Activated CD4-positive, alpha-beta T cell treated with anti-CD3 and anti-CD28 coated beads, Interleukin-2, amount 50 U/mL, for 48 hours (primary cell): ENCODE results near the gene CAD.

Experiments used
- DNase-seq, 2 experiments: peaks; one replicate each; pipeline ENCODE4 v3.0.0-alpha.2; 2020

Gene CAD

GRCh38 chr2:27231921-27232320 lies 14.8 kb downstream of the CAD start:
- DNase-seq = no peak

- DNase-seq = no peak
Measured at GRCh38 chr2:27233341-27233740, 16.2 kb downstream of the CAD start.

- DNase-seq = no peak
Measured at GRCh38 chr2:27236136-27236535, 19.0 kb downstream of the CAD start.

- DNase-seq = no peak
Measured at GRCh38 chr2:27236626-27237025, 19.5 kb downstream of the CAD start.

GRCh38 chr2:27237341-27237945 lies 20.3 kb downstream of the CAD start:
- no peak for DNase-seq

- no peak for DNase-seq
Measured at GRCh38 chr2:27238976-27239375, 21.8 kb downstream of the CAD start.

GRCh38 chr2:27240406-27240805 lies 23.2 kb downstream of the CAD start:
- no peak for DNase-seq

GRCh38 chr2:27241761-27242613 lies 24.8 kb downstream of the CAD start:
- DNase-seq = no peak

- DNase-seq = no peak
Measured at GRCh38 chr2:27242614-27242951, 25.4 kb downstream of the CAD start.

GRCh38 chr2:27243391-27244130 lies 26.4 kb downstream of the CAD start:
- DNase-seq = no peak

- DNase-seq = no peak
Measured at GRCh38 chr2:27245116-27245515, 27.9 kb downstream of the CAD start.

GRCh38 chr2:27245626-27246025 lies 28.5 kb downstream of the CAD start:
- DNase-seq = no peak

GRCh38 chr2:27247893-27248292 lies 30.7 kb downstream of the CAD start:
- DNase-seq = no peak

GRCh38 chr2:27249159-27249890 lies 32.2 kb downstream of the CAD start:
- DNase-seq = no peak

- peak; percentile 67 to 73 for DNase-seq
Measured at GRCh38 chr2:27249891-27250651, 32.9 kb downstream of the CAD start.

GRCh38 chr2:27250652-27251379 lies 33.6 kb downstream of the CAD start:
- DNase-seq = no peak

GRCh38 chr2:27251766-27252165 lies 34.6 kb downstream of the CAD start:
- no peak for DNase-seq

GRCh38 chr2:27255187-27255586 lies 38.0 kb downstream of the CAD start:
- DNase-seq = no peak

- no peak for DNase-seq
Measured at GRCh38 chr2:27255660-27256059, 38.5 kb downstream of the CAD start.

- no peak for DNase-seq
Measured at GRCh38 chr2:27256855-27257454, 39.8 kb downstream of the CAD start.

GRCh38 chr2:27258051-27258450 lies 40.9 kb downstream of the CAD start:
- no peak for DNase-seq
